ENCODE measurements around the gene GON4L.

GRCh38 chr1:155813672-155814071 is 43.3 kb downstream of the GON4L start:
- TF ChIP-seq POLR2A (IDR thresholded peaks at IDR 0.05): no peak
- TF ChIP-seq CTCF (IDR thresholded peaks at IDR 0.05): no peak

Data from thyroid gland (tissue), 4 donors.